ENCODE results near the gene VDAC2.

GRCh38 chr10:75205908-75206307 lies 4.7 kb upstream of the VDAC2 start:
- no peak for TF ChIP-seq CTCF (IDR thresholded peaks at IDR 0.05)
- TF ChIP-seq EZH2 (IDR thresholded peaks at IDR 0.05; ENCODE audit: borderline replicate concordance, insufficient read depth, low read depth, low read length, poor library complexity, severe bottlenecking), result no peak

All from B cell (primary cell).